K562 (cell line): Measurements from ENCODE around the gene P2RX2. TPM values are rescaled to one million over a fixed set of nuclear protein-coding genes. Genes with fewer than 3 reads are reported as not detected.

Experiments used
- BRD4 ChIP-seq: fragments of 200-600 bp; sonication (generic); IDR thresholded peaks from 2 replicates; pipeline ENCODE4 v1.6.1; 2017; ENCODE audit warnings: inconsistent platforms
- FOS ChIP-seq: IDR thresholded peaks from 3 replicates; pipeline ENCODE4 v1.6.1; 2011; ENCODE audit not compliant: insufficient read length; ENCODE audit errors: extremely low read depth
- FOXK2 ChIP-seq, 2 experiments: fragments of 450-650 bp; IDR thresholded peaks in 1 of 2; conservative IDR thresholded peaks in 1 of 2; 2 replicates each; pipeline ENCODE4 v1.6.1; 2016; ENCODE audit warnings: low read depth in 2 of 2, mild to moderate bottlenecking in 1 of 2
- KDM5B ChIP-seq: fragments of 200-600 bp; sonication (generic); IDR thresholded peaks from 2 replicates; pipeline ENCODE4 v1.6.1; 2012; ENCODE audit warnings: low read depth, mild to moderate bottlenecking, moderate library complexity, low read length, control low read depth, inconsistent platforms; ENCODE audit not compliant: insufficient replicate concordance
- MYC ChIP-seq, 2 experiments: fragments of 250-450 bp in 1 of 2; sonication (Bioruptor Pico) in 1 of 2; IDR thresholded peaks; 2 replicates each; pipeline versions ENCODE4 v1.5.1 to v1.6.1; 2012 to 2021; ENCODE audit warnings: low read depth in 2 of 2, borderline replicate concordance in 1 of 2, improper control_type of control experiment in 1 of 2, low read length in 1 of 2, mild to moderate bottlenecking in 1 of 2, moderate library complexity in 1 of 2
- NRF1 ChIP-seq, 2 experiments: fragments of 450-650 bp; IDR thresholded peaks in 1 of 2; conservative IDR thresholded peaks in 1 of 2; 2 replicates each; pipeline ENCODE4 v1.6.1; 2014; ENCODE audit warnings: mild to moderate bottlenecking in 2 of 2
- PTRF ChIP-seq: fragments of 450-650 bp; IDR thresholded peaks from 2 replicates; pipeline ENCODE4 v1.6.1; 2016; ENCODE audit warnings: mild to moderate bottlenecking, missing genetic modification characterization, missing compliant biosample characterization
- SIN3B ChIP-seq: fragments of 450-650 bp; IDR thresholded peaks from 2 replicates; pipeline ENCODE4 v1.6.1; 2017; ENCODE audit warnings: low read depth, mild to moderate bottlenecking, moderate library complexity
- SPI1 ChIP-seq: IDR thresholded peaks from 2 replicates; pipeline ENCODE4 v1.6.1; 2011; ENCODE audit warnings: low read depth, low read length, control low read depth, borderline replicate concordance
- TRIM24 ChIP-seq, 2 experiments: fragments of 450-650 bp; IDR thresholded peaks; 2 replicates each; pipeline ENCODE4 v1.6.1; 2016
- ZC3H8 ChIP-seq: fragments of 450-650 bp; IDR thresholded peaks from 2 replicates; pipeline ENCODE4 v1.6.1; 2017
- ZNF174 ChIP-seq: fragments of 250-450 bp; sonication (Bioruptor Pico); IDR thresholded peaks from 2 replicates; pipeline ENCODE4 v1.4.0; 2020; ENCODE audit warnings: mild to moderate bottlenecking
- ZNF253 ChIP-seq: fragments of 250-450 bp; sonication (Bioruptor Pico); conservative IDR thresholded peaks from 2 replicates; pipeline ENCODE4 v1.6.1; 2021; ENCODE audit warnings: mild to moderate bottlenecking
- ZNF263 ChIP-seq: sonication (generic); formaldehyde crosslinking; IDR thresholded peaks from 2 replicates; pipeline ENCODE4 v1.8.0; 2022; ENCODE audit warnings: mild to moderate bottlenecking, missing genetic modification reagents, borderline replicate concordance
- ZNF561 ChIP-seq: fragments of 450-650 bp; formaldehyde crosslinking; conservative IDR thresholded peaks from 2 replicates; pipeline ENCODE4 v1.4.0; 2020; ENCODE audit warnings: mild to moderate bottlenecking, moderate library complexity
- ZNF695 ChIP-seq: fragments of 450-650 bp; formaldehyde crosslinking; IDR thresholded peaks from 2 replicates; pipeline ENCODE4 v1.4.0; 2020; ENCODE audit warnings: mild to moderate bottlenecking, moderate library complexity
- ZNF77 ChIP-seq: fragments of 250-450 bp; sonication (Bioruptor Pico); IDR thresholded peaks from 2 replicates; pipeline ENCODE4 v1.5.0; 2020
- polyA plus RNA-seq, 8 experiments: library from polyadenylated mRNA; depleted of rRNA in 4 of 8; stranded (reverse) in 5 of 8; unstranded in 3 of 8; fragments of >200 nt; fragmentation: Nextera tagmentation in 2 of 8; fragmentation: Illumina TruSeq in 1 of 8; extraction: Ambion mirVana in 2 of 8; extraction: Trizol in 1 of 8; gene quantifications; 2 replicates each; pipeline versions ENCODE4 v1.2.1 to v1.2.3, GENCODE V29; 2011 to 2014; ENCODE audit warnings: inconsistent platforms in 1 of 8, missing spikeins in 1 of 8
- total RNA-seq, 7 experiments: library from RNA; depleted of rRNA in 6 of 7; stranded (reverse); fragments of >200 nt in 6 of 7; fragmentation: Illumina TruSeq in 2 of 7; extraction: Trizol in 2 of 7; gene quantifications; 2 replicates each; pipeline versions ENCODE4 v1.2.1 to v1.2.3, GENCODE V29; 2011 to 2021; ENCODE audit warnings: low replicate concordance in 1 of 7
- TF ChIP-seq, protein P1 (sequence below): fragments of 450-650 bp; IDR thresholded peaks from 2 replicates; pipeline ENCODE4 v1.6.1; 2018; ENCODE audit not compliant: partially characterized antibody
- TF ChIP-seq, protein P2 (sequence below): fragments of 250-450 bp; sonication (Bioruptor Pico); IDR thresholded peaks from 2 replicates; pipeline ENCODE4 v1.5.0; 2020; ENCODE audit warnings: mild to moderate bottlenecking, borderline replicate concordance
- TF ChIP-seq, protein P3 (sequence below): sonication (generic); formaldehyde crosslinking; IDR thresholded peaks from 2 replicates; pipeline ENCODE4 v1.8.1; 2023; ENCODE audit warnings: mild to moderate bottlenecking, missing genetic modification reagents
- TF ChIP-seq, protein P4 (sequence below): sonication (generic); formaldehyde crosslinking; IDR thresholded peaks from 2 replicates; pipeline ENCODE4 v1.9.0; 2022; ENCODE audit warnings: mild to moderate bottlenecking, missing genetic modification reagents

The P2RX2 gene
- total and polyA plus RNA-seq, 9 of the 15 experiments (the other 6 are each of a cell fraction or from before 2014, with no cell fraction given): not detected

DNA sequence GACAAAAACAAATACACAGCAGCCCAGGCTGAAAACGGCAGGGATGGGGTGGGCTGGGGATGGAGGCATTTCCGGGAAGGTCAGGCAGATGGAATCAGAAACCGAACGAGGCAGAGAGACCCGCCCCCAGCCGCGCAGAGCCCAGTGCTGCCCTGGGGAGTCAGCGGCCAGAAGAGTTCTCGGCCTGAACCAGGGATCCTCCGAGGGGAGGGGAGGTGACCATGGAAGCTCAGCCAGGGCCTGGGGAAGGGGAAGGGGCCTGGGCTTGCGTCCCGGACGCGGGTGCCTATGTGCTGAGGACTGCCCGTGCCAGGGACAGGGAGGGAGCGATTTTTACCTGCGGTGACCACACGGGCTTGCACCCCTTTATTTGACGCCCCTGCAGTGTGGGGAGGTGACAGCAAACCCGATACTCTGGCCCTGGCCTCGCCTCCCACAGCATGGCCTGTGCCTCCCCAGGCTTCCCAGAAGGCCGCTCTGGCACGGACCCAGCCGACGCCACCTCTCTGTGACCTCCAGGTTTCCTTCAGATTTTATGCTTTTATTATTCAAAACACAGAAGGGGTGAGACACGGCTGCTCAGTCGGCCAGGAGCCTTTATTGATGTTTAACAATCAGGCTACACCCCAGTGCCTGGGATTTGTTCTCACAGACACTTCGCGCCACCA lies 15.9 kb upstream of the P2RX2 start (continued):
- TF ChIP-seq, protein P1, sequence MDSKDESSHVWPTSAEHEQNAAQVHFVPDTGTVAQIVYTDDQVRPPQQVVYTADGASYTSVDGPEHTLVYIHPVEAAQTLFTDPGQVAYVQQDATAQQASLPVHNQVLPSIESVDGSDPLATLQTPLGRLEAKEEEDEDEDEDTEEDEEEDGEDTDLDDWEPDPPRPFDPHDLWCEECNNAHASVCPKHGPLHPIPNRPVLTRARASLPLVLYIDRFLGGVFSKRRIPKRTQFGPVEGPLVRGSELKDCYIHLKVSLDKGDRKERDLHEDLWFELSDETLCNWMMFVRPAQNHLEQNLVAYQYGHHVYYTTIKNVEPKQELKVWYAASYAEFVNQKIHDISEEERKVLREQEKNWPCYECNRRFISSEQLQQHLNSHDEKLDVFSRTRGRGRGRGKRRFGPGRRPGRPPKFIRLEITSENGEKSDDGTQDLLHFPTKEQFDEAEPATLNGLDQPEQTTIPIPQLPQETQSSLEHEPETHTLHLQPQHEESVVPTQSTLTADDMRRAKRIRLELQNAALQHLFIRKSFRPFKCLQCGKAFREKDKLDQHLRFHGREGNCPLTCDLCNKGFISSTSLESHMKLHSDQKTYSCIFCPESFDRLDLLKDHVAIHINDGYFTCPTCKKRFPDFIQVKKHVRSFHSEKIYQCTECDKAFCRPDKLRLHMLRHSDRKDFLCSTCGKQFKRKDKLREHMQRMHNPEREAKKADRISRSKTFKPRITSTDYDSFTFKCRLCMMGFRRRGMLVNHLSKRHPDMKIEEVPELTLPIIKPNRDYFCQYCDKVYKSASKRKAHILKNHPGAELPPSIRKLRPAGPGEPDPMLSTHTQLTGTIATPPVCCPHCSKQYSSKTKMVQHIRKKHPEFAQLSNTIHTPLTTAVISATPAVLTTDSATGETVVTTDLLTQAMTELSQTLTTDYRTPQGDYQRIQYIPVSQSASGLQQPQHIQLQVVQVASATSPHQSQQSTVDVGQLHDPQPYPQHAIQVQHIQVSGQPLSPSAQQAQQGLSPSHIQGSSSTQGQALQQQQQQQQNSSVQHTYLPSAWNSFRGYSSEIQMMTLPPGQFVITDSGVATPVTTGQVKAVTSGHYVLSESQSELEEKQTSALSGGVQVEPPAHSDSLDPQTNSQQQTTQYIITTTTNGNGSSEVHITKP: peak; percentile 94
- TF ChIP-seq ZNF695 (CRISPR knock-in tag) (no peak), FOS (no peak), NRF1 (conservative IDR thresholded peaks at IDR 0.05 in 1 of 2, IDR thresholded peaks at IDR 0.05 in 1 of 2) (peak in 1 of 2 experiments; percentile 28; a peak in 2 of 4 replicates), TRIM24 (IDR thresholded peaks at IDR 0.05) (no peak), ZNF77 (no peak), ZNF561 (no peak), MYC (IDR thresholded peaks at IDR 0.05; ENCODE audit: low read depth, low read length) (no peak), MYC (CRISPR knock-in tag; IDR thresholded peaks at IDR 0.05; ENCODE audit: borderline replicate concordance, low read depth) (no peak), SIN3B (no peak), ZC3H8 (no peak), ZNF253 (no peak), SPI1 (no peak), FOXK2 (conservative IDR thresholded peaks at IDR 0.05 in 1 of 2, IDR thresholded peaks at IDR 0.05 in 1 of 2; ENCODE audit: low read depth in 2 of 2) (no peak), ZNF174 (CRISPR knock-in tag) (no peak), ZNF263 (CRISPR knock-in tag) (0 out of 2 replicates have a peak, but pooled peaks have one; percentile 20), KDM5B (no peak), PTRF (tag) (no peak), BRD4 (no peak)
- TF ChIP-seq, protein P2, sequence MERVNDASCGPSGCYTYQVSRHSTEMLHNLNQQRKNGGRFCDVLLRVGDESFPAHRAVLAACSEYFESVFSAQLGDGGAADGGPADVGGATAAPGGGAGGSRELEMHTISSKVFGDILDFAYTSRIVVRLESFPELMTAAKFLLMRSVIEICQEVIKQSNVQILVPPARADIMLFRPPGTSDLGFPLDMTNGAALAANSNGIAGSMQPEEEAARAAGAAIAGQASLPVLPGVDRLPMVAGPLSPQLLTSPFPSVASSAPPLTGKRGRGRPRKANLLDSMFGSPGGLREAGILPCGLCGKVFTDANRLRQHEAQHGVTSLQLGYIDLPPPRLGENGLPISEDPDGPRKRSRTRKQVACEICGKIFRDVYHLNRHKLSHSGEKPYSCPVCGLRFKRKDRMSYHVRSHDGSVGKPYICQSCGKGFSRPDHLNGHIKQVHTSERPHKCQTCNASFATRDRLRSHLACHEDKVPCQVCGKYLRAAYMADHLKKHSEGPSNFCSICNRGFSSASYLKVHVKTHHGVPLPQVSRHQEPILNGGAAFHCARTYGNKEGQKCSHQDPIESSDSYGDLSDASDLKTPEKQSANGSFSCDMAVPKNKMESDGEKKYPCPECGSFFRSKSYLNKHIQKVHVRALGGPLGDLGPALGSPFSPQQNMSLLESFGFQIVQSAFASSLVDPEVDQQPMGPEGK (CRISPR knock-in tag): no peak
- TF ChIP-seq, protein P3, sequence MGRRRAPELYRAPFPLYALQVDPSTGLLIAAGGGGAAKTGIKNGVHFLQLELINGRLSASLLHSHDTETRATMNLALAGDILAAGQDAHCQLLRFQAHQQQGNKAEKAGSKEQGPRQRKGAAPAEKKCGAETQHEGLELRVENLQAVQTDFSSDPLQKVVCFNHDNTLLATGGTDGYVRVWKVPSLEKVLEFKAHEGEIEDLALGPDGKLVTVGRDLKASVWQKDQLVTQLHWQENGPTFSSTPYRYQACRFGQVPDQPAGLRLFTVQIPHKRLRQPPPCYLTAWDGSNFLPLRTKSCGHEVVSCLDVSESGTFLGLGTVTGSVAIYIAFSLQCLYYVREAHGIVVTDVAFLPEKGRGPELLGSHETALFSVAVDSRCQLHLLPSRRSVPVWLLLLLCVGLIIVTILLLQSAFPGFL (CRISPR knock-in tag): no peak
- TF ChIP-seq, protein P4, sequence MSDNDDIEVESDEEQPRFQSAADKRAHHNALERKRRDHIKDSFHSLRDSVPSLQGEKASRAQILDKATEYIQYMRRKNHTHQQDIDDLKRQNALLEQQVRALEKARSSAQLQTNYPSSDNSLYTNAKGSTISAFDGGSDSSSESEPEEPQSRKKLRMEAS (CRISPR knock-in tag): no peak
